ENCODE results near the gene RAB37. TPM values are rescaled to one million over a fixed set of nuclear protein-coding genes. Genes with fewer than 3 reads are reported as not detected.

Gene RAB37
- total and polyA plus RNA-seq, 2 of the 13 experiments (the other 11 are each of a cell fraction or from before 2014, with no cell fraction given) = 0.91 to 3.7 TPM

DNA sequence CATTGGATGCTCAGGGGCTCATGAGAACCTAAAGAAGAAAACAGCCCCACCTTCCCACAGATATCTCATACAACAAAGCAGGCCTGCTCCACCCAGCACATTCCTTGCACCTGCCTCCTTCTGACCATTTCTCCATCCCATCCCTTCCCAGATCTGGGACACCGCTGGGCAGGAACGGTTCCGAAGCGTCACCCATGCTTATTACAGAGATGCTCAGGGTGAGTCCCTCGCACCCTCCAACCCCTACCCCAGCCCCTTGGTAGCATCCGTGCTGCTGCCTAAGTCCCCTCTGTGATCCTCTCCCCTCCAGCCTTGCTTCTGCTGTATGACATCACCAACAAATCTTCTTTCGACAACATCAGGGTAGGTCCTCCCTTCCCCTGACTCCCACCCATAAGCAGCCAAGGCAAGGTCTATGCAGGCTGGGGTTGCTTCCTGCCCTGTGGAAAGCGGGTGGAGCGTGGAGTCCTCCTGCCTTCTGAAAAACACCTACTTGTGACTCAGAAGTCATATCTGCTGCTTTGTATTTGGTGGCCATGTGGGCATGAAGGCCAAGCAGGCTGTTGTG, 6.0 kb downstream of the RAB37 start:
- ChIA-PET POLR2A (interaction anchor here (0.8 to 1.4 kb wide), 4 partner anchors 7 to 130 kb away, joined by 3 to 6 read pairs (median 4); partner anchors contain the start of gene FDXR), CTCF (ENCODE audit: low intra/inter-chr PET ratio, low total read pairs) (interaction anchor here (0.6 to 9.0 kb wide), 4 partner anchors 29 to 86 kb away, joined by 3 to 219 read pairs (median 53); partner anchors contain the start of gene NAT9)
- Histone ChIP-seq H3K4me3 (replicated peaks in 1 of 3; ENCODE audit: insufficient read depth in 1 of 3, low read depth in 2 of 3, low read length in 3 of 3) (no peak overlapping the region), H3K36me3 (replicated peaks in 1 of 2; ENCODE audit: control insufficient read depth in 1 of 2, insufficient read depth in 2 of 2, low read length in 2 of 2) (no peaks in the 10 kb centered on the region), H2AFZ (ENCODE audit: low read length) (no peak overlapping the region), H3K27me3 (ENCODE audit: control insufficient read depth in 1 of 2, insufficient read depth in 2 of 2, low read length in 2 of 2) (peaks cover 5 to 25% of the 10 kb centered on the region in 2 experiments; a peak in 2 of 5 replicates), H3K79me2 (ENCODE audit: insufficient read depth, low read length) (peaks cover 2% of the 10 kb centered on the region), H3K4me1 (ENCODE audit: insufficient read depth, low read length) (peaks cover 84% of the 10 kb centered on the region), H3K27ac (ENCODE audit: extremely low read length, insufficient read depth, low read length) (no peak overlapping the region), H4K20me1 (ENCODE audit: insufficient read depth, low read length) (no peaks in the 10 kb centered on the region), H3K9me3 (ENCODE audit: low read length) (no peaks in the 10 kb centered on the region), H3K4me2 (ENCODE audit: low read depth, low read length) (no peak overlapping the region), H3K9ac (ENCODE audit: insufficient read depth, low read depth, low read length) (no peak overlapping the region)
- ATAC-seq (no peak), FAIRE-seq (no peak), DNase-seq (ENCODE audit: low spot score) (no peak)
- TF ChIP-seq CREB1 (IDR thresholded peaks at IDR 0.05) = peak; percentile 52; the same call in 1 of the 2 replicates
- no peak for TF ChIP-seq CREB1 (CRISPR knock-in tag; IDR thresholded peaks at IDR 0.05)
- TF ChIP-seq ARNT2 (CRISPR knock-in tag; IDR thresholded peaks at IDR 0.05; ENCODE audit: low read depth) = no peak
- no peak for TF ChIP-seq EHMT2 (IDR thresholded peaks at IDR 0.05; ENCODE audit: borderline replicate concordance, low read depth, low read length)
- TF ChIP-seq, protein P1, sequence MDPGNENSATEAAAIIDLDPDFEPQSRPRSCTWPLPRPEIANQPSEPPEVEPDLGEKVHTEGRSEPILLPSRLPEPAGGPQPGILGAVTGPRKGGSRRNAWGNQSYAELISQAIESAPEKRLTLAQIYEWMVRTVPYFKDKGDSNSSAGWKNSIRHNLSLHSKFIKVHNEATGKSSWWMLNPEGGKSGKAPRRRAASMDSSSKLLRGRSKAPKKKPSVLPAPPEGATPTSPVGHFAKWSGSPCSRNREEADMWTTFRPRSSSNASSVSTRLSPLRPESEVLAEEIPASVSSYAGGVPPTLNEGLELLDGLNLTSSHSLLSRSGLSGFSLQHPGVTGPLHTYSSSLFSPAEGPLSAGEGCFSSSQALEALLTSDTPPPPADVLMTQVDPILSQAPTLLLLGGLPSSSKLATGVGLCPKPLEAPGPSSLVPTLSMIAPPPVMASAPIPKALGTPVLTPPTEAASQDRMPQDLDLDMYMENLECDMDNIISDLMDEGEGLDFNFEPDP (CRISPR knock-in tag; conservative IDR thresholded peaks at IDR 0.05) = 0 out of 2 replicates have a peak, but pooled peaks have one; percentile 35
- no peak for TF ChIP-seq ZNF841 (CRISPR knock-in tag; IDR thresholded peaks at IDR 0.05; ENCODE audit: borderline replicate concordance)
- no peak for TF ChIP-seq ZNF20 (CRISPR knock-in tag; IDR thresholded peaks at IDR 0.05)
- TF ChIP-seq ZNF275 (CRISPR knock-in tag; IDR thresholded peaks at IDR 0.05; ENCODE audit: borderline replicate concordance) = no peak
- no peak for TF ChIP-seq NRL (CRISPR knock-in tag; IDR thresholded peaks at IDR 0.05; ENCODE audit: borderline replicate concordance)
- TF ChIP-seq THAP9 (CRISPR knock-in tag; IDR thresholded peaks at IDR 0.05; ENCODE audit: borderline replicate concordance) = no peak
- no peak for TF ChIP-seq THAP11 (CRISPR knock-in tag; IDR thresholded peaks at IDR 0.05)
- TF ChIP-seq ATF7 (IDR thresholded peaks at IDR 0.05) = peak; percentile 53
- no peak for TF ChIP-seq ATF7 (CRISPR knock-in tag; IDR thresholded peaks at IDR 0.05)
- WGBS (ENCODE audit: low lambda C conversion rate) = 74% methylated on average over 9 of the region's 9 CpGs
- BruUV-seq (replicated peaks) = no TSS peak
- in situ Hi-C loops (cut with HindIII; ENCODE audit: extremely low pct_ligation_motif_present, low pct_unique_long_range_greater_than_20kb) (no loop called here), intact Hi-C loops (cut with micrococcal nuclease; ENCODE audit: unreplicated experiment) (no loop called here)

All from HepG2 (cell line).